CD14-positive monocyte (primary cell): ENCODE results near the gene STARD7. TPM values are rescaled to one million over a fixed set of nuclear protein-coding genes. Genes with fewer than 3 reads are reported as not detected.

Experiments
- DNase-seq, 3 donors: peaks; one replicate each; pipeline ENCODE4 v3.0.0-alpha.2; 2011 to 2022
- H2AFZ ChIP-seq: 2 replicates; pipeline ENCODE4 v1.6.0; 2012; ENCODE audit warnings: mild to moderate bottlenecking, low read depth, low read length, inconsistent platforms; ENCODE audit not compliant: insufficient read depth, poor library complexity, severe bottlenecking
- H3K27ac ChIP-seq, 2 donors: 1 replicate in 1 of 2; 2 replicates in 1 of 2; pipeline ENCODE4 v1.5.1; 2012 to 2013; ENCODE audit warnings: low read length in 2 of 2, control low read depth in 1 of 2, inconsistent platforms in 1 of 2, low read depth in 1 of 2, mild to moderate bottlenecking in 1 of 2
- H3K27me3 ChIP-seq, 2 donors: one replicate each; pipeline versions ENCODE4 v1.6.0 to v1.6.1; 2011 to 2013; ENCODE audit warnings: low read length in 2 of 2; ENCODE audit not compliant: control insufficient read depth in 2 of 2, insufficient read depth in 2 of 2
- H3K36me3 ChIP-seq, 2 donors: replicated peaks in 1 of 2; 1 replicate in 1 of 2; 2 replicates in 1 of 2; pipeline versions ENCODE4 v1.5.1 to v1.6.1; 2012 to 2013; ENCODE audit warnings: low read length in 2 of 2, control low read depth in 1 of 2, inconsistent platforms in 1 of 2, mild to moderate bottlenecking in 1 of 2; ENCODE audit not compliant: insufficient read depth in 2 of 2, control insufficient read depth in 1 of 2
- H3K4me1 ChIP-seq, 2 donors: 1 replicate in 1 of 2; 2 replicates in 1 of 2; pipeline versions ENCODE4 v1.5.1 to v1.6.1; 2012 to 2013; ENCODE audit warnings: low read length in 2 of 2, control low read depth in 1 of 2, inconsistent platforms in 1 of 2, mild to moderate bottlenecking in 1 of 2, moderate library complexity in 1 of 2; ENCODE audit not compliant: insufficient read depth in 2 of 2, control insufficient read depth in 1 of 2
- H3K4me2 ChIP-seq: replicated peaks from 2 replicates; pipeline ENCODE3; 2012; ENCODE audit warnings: low read length, moderate library complexity, mild to moderate bottlenecking; ENCODE audit not compliant: poor library complexity, severe bottlenecking; ENCODE audit errors: extremely low read depth
- H3K4me3 ChIP-seq, 3 experiments: fragments of 200-600 bp in 1 of 3; sonication (generic) in 1 of 3; replicated peaks in 1 of 3; 1 replicate in 2 of 3; 2 replicates in 1 of 3; pipeline ENCODE4 v1.5.1; 2011 to 2013; ENCODE audit warnings: low read length in 3 of 3, mild to moderate bottlenecking in 3 of 3, control low read depth in 2 of 3, low read depth in 2 of 3, inconsistent platforms in 1 of 3, moderate library complexity in 1 of 3
- H3K79me2 ChIP-seq: 2 replicates; pipeline ENCODE4 v1.6.0; 2012; ENCODE audit warnings: mild to moderate bottlenecking, control low read depth, inconsistent platforms, low read length, moderate library complexity; ENCODE audit not compliant: insufficient read depth
- H3K9ac ChIP-seq: 2 replicates; pipeline ENCODE4 v1.6.0; 2017; ENCODE audit warnings: low read length, mild to moderate bottlenecking; ENCODE audit not compliant: insufficient read depth, poor library complexity, severe bottlenecking
- H3K9me3 ChIP-seq, 2 donors: replicated peaks in 1 of 2; 1 replicate in 1 of 2; 2 replicates in 1 of 2; pipeline versions ENCODE4 v1.5.1 to v1.6.1; 2012 to 2013; ENCODE audit warnings: low read length in 2 of 2, control low read depth in 1 of 2; ENCODE audit not compliant: control insufficient read depth in 1 of 2, insufficient read depth in 1 of 2
- H4K20me1 ChIP-seq: 2 replicates; pipeline ENCODE4 v1.6.0; 2012; ENCODE audit warnings: mild to moderate bottlenecking, low read length, control low read depth, moderate library complexity; ENCODE audit not compliant: insufficient read depth
- H3K27ac Mint-ChIP-seq, 7 donors: one replicate each; pipeline ENCODE4 v1.8.0; 2020; ENCODE audit warnings: mild to moderate bottlenecking in 7 of 7, mixed read lengths in 7 of 7, moderate library complexity in 6 of 7, inconsistent platforms in 2 of 7
- H3K27me3 Mint-ChIP-seq, 3 donors: one replicate each; pipeline ENCODE4 v1.8.0; 2021 to 2022; ENCODE audit warnings: low read depth in 3 of 3, mild to moderate bottlenecking in 3 of 3, mixed read lengths in 3 of 3, moderate library complexity in 3 of 3, inconsistent platforms in 1 of 3
- H3K36me3 Mint-ChIP-seq, 2 donors: one replicate each; pipeline ENCODE4 v1.8.0; 2020; ENCODE audit warnings: mixed read lengths in 2 of 2, inconsistent platforms in 1 of 2, mild to moderate bottlenecking in 1 of 2
- H3K4me1 Mint-ChIP-seq: one replicate; pipeline ENCODE4 v1.8.0; 2020; ENCODE audit warnings: mild to moderate bottlenecking, mixed read lengths
- H3K4me3 Mint-ChIP-seq, 2 donors: one replicate each; pipeline ENCODE4 v1.8.0; 2020; ENCODE audit warnings: mild to moderate bottlenecking in 2 of 2, mixed read lengths in 2 of 2, moderate library complexity in 1 of 2
- H3K9me3 Mint-ChIP-seq, 7 donors: one replicate each; pipeline ENCODE4 v1.8.0; 2020 to 2022; ENCODE audit warnings: mixed read lengths in 7 of 7, mild to moderate bottlenecking in 6 of 7, moderate library complexity in 6 of 7, inconsistent platforms in 2 of 7
- WGBS: methylation state at CpG from one replicate; pipeline ENCODE4 v1.1.5; 2013; ENCODE audit warnings: missing lambda C conversion rate; ENCODE audit not compliant: insufficient coverage; 5-methylcytosine and 5-hydroxymethylcytosine counted together
- intact Hi-C, 2 donors: fragments of 100-400 bp; cut with micrococcal nuclease; formaldehyde crosslinking; loops; one replicate each; pipeline versions ENCODE4 v1.15.0 to v1.15.1; 2023
- polyA plus RNA-seq, 3 donors: library from polyadenylated mRNA; depleted of rRNA in 1 of 3; unstranded in 2 of 3; stranded (reverse) in 1 of 3; fragments of 300-500 nt in 2 of 3; fragments of >200 nt in 1 of 3; fragmentation: Illumina TruSeq in 2 of 3; gene quantifications; 1 replicate in 2 of 3; 2 replicates in 1 of 3; pipeline ENCODE4 v1.2.3, GENCODE V29; 2012 to 2021
- TF ChIP-seq, protein P1 (sequence below): fragments of 200-600 bp; IDR thresholded peaks from one replicate; pipeline ENCODE4 v1.8.0; 2022; ENCODE audit warnings: antibody characterized with exemption, mild to moderate bottlenecking

STARD7 gene
- polyA plus RNA-seq, 3 donors, result 38.0 to 179 (median 172) TPM

DNA sequence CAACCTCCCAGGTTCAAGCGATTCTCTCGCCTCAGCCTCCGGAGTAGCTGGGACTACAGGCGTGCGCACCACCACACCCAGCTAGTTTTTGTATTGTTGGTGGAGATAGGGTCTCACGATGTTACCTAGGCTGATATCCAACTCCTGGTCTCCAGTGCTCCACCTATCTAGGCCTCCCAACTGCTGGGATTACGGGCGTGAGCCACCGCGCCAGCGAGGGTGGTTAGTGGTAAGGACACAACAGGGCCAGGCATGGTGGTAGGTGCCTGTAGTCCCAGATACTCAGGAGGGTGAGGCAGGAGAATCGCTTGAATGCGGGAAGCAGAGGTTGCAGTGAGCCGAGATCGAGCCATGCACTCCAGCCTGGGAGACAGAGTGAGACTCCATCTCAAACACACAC is 36.8 kb downstream of the STARD7 start:
- Mint-ChIP-seq H3K4me3 (no peak overlapping the region), H3K9me3 (peaks cover 0 to 2% (median 0%) of the 10 kb centered on the region in 7 donors), H3K4me1 (peaks cover 2% of the 10 kb centered on the region), H3K36me3 (no peaks in the 10 kb centered on the region), H3K27me3 (peaks cover 0 to 6% (median 2%) of the 10 kb centered on the region in 3 donors), H3K27ac (peak overlapping the region in 2 of 7 donors; percentile 12 to 15)
- Histone ChIP-seq H3K4me3 (no peak overlapping the region), H3K9ac (no peak overlapping the region), H3K27ac (no peak overlapping the region), H3K27me3 (no peaks in the 10 kb centered on the region), H3K9me3 (no peaks in the 10 kb centered on the region), H4K20me1 (no peaks in the 10 kb centered on the region), H3K4me1 (no peaks in the 10 kb centered on the region), H2AFZ (no peak overlapping the region), H3K36me3 (no peaks in the 10 kb centered on the region), H3K79me2 (no peaks in the 10 kb centered on the region), H3K4me2 (no peak overlapping the region)
- DNase-seq, result no peak
- intact Hi-C loops, result loop anchor here in 1 of 2 donors (10.0 kb wide), 3 partner anchors 57 to 177 kb away; partner anchors contain the start of genes ADRA2B and ANKRD36C
- TF ChIP-seq, protein P1, sequence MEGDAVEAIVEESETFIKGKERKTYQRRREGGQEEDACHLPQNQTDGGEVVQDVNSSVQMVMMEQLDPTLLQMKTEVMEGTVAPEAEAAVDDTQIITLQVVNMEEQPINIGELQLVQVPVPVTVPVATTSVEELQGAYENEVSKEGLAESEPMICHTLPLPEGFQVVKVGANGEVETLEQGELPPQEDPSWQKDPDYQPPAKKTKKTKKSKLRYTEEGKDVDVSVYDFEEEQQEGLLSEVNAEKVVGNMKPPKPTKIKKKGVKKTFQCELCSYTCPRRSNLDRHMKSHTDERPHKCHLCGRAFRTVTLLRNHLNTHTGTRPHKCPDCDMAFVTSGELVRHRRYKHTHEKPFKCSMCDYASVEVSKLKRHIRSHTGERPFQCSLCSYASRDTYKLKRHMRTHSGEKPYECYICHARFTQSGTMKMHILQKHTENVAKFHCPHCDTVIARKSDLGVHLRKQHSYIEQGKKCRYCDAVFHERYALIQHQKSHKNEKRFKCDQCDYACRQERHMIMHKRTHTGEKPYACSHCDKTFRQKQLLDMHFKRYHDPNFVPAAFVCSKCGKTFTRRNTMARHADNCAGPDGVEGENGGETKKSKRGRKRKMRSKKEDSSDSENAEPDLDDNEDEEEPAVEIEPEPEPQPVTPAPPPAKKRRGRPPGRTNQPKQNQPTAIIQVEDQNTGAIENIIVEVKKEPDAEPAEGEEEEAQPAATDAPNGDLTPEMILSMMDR, result no peak
- WGBS, result 96% methylated on average over 11 of the region's 15 CpGs

DNA sequence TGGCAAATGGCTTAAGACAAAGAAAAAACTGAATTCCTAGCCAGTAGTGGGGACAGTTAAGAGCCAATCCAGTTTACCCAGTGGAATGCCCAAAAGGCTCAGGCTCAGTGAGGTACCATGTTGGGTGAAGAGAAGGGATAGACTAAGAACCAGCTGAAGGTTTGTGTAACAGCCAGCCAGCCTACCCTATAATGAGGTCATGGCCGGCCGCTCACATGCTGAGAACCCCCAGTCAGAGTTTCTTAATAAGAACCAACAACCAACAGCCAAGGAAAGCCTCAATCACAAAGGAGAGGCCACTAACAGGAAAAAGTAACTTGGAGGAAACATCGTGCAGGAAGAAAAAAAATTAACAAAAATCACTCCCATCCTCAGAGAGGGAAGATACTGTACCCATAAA is 38.0 kb downstream of the STARD7 start:
- Histone ChIP-seq H3K9ac (no peak overlapping the region), H3K27me3 (no peaks in the 10 kb centered on the region), H3K4me3 (no peak overlapping the region), H3K79me2 (no peaks in the 10 kb centered on the region), H3K36me3 (no peaks in the 10 kb centered on the region), H4K20me1 (no peaks in the 10 kb centered on the region), H3K4me1 (no peaks in the 10 kb centered on the region), H3K27ac (no peak overlapping the region), H3K9me3 (no peaks in the 10 kb centered on the region), H2AFZ (no peak overlapping the region), H3K4me2 (no peak overlapping the region)
- Mint-ChIP-seq H3K27ac (no peak overlapping the region), H3K36me3 (no peaks in the 10 kb centered on the region), H3K27me3 (peaks cover 0 to 2% (median 2%) of the 10 kb centered on the region in 3 donors), H3K9me3 (peaks cover 0 to 2% (median 0%) of the 10 kb centered on the region in 7 donors), H3K4me1 (peaks cover 2% of the 10 kb centered on the region), H3K4me3 (no peak overlapping the region)
- WGBS, result 100% methylated on average over 2 of the region's 3 CpGs
- intact Hi-C loops, result loop anchor here in 1 of 2 donors (10.0 kb wide), 3 partner anchors 56 to 176 kb away; partner anchors contain the start of genes ADRA2B and ANKRD36C
- TF ChIP-seq, protein P1, result no peak
- DNase-seq, result no peak
